ENCODE data around the gene NDFIP2. TPM values are rescaled to one million over a fixed set of nuclear protein-coding genes. Genes with fewer than 3 reads are reported as not detected.

Gene NDFIP2
- total RNA-seq, 2 donors from 2014 or later, result 107 to 152 TPM

DNA sequence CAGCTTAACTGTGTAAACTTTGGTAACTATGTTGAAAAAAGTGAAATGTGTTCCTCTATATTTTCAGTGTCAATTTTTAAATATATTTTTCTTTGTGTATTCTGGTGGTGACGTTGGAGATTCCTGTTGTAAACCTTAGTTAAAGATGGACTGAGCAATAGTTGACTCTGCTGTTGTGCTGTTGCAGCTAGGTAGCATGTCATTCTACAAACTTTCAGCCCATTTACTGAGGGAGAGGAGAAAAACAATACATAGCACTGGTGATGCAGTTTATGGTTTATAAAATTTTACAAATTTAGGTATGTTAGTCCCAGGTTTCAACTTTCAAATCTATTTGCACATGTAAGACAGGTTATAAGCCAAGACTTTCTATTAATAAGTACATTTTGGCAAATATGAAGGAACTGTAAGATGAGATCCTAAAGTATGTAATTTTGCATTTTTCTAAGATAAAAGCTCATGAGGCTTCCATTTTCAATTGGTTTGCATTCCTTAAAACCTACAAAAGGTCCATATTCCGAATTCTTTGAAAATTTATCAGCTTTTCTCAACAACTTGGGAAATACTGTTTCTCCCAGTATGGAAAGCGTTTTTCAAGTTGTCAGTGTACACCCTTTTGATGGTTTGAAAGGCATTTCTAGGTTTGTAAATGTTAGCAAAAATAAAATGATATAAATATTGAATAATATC is 1.5 kb downstream of the NDFIP2 start:
- Mint-ChIP-seq H3K27ac (peak overlapping the region; percentile 98), H3K36me3 (peaks cover 8 to 20% of the 10 kb centered on the region in 2 donors), H3K9me3 (no peaks in the 10 kb centered on the region)
- no peak for DNase-seq (ENCODE audit: low spot score in 2 of 2)
- ATAC-seq, result no peak

DNA sequence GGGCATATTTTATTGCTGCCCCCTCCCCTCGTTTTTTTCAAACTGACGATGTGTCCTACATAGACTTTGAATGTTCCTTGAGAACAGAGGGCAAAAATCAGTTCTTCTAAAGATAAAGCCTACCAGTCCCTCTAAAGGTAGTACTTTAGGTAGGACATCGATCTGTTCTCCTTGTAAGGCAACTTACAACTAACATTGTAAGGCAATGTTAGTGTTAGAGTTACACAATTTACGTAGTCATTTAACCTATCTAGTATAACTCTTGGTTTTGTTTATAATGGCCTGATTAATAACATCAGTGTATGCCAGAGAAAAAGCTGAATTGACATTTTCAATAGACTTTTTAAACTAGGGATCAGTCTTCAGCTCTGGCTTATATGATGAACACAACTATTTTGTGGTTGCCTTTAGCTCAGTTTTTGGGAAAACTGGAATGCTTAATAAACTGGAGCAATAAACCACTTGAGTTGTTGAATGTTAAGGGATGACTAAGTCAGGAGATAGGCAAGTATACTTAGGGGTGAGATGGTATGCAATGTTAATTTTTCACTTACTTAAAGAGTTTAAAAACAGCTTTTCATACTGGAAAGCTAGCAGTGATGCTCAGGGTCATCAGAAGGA is 2.2 kb downstream of the NDFIP2 start:
- Mint-ChIP-seq H3K36me3 (peaks cover 8 to 26% of the 10 kb centered on the region in 2 donors), H3K27ac (peak overlapping the region; percentile 89 to 98), H3K9me3 (no peaks in the 10 kb centered on the region)
- DNase-seq (ENCODE audit: low spot score in 2 of 2), result no peak
- ATAC-seq, result no peak

DNA sequence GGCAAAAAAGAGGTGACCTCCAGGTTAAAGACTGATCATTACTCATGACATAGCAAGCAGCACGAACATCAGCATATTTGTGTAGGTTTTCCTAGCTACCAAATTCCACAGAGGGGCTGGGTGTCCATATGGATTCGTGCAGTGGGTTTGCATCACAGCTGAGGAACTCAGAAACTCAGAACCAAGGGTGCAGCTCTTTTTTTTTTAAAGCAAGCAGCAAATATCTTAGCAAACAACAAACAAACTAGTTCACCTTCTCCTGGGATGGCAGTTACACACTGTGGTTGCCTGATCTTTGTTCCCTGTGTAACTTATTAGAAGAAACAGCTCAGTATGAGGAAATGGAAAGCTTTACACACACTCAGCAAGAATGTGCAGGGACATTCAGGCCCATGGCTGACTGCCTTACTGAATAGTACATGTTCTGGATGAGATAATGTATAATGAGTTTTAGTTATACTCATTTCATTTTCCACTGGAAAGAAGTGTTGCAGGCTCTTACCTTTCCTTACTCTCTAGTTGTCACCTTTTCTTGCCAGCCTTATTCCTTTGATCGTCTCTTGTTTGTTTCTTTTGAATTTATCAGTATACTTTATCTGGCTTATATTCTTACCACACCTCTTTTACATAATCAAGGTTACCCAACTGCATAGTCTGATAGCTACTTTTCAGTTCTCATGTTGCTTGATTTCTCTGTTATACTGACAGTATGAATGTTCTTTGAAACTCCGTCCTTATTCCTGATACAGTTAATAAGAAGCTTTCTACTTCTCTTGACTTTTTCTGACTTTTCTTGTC is 4.3 kb downstream of the NDFIP2 start:
- Mint-ChIP-seq H3K27ac (peak overlapping the region; percentile 91 to 98), H3K36me3 (peaks cover 20 to 39% of the 10 kb centered on the region in 2 donors), H3K9me3 (peaks cover 8 to 9% of the 10 kb centered on the region in 2 donors)
- ATAC-seq (peak; percentile 25 to 40), DNase-seq (ENCODE audit: low spot score in 2 of 2) (no peak)

DNA sequence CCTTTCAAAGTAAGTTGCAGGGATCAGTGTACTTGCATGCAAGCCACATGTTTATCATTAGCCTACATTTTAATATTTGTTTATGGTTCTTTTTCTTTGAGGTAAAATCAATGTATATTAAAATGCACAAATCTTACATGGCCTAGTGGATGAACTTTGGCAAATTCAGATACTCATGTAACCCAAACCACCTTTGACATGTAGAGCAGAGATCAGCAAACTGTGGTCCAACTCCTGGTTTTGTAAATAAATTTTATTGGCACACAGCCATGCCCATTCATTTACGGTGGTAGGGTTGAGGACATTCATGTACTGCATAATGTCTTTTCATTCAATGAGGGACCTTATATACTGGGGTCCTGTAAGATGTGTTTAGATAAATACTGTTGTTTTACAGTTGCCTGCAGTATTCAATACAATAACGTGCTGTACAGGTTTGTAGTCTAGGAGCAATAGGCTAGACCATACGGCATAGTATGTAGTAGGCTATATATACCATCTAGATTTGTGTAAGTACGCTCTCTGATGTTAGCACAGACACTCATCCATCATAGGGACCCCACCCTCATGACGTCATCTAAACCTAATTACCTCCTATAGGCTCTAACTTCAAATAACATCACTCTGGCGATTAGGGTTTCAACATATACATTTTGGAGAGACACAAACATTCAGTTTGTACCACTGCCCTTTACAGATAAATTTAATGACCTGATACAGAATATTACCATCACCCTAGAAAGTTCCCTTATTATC is 5.7 kb downstream of the NDFIP2 start:
- H3K36me3 Mint-ChIP-seq, result peaks cover 24 to 39% of the 10 kb centered on the region in 2 donors
- DNase-seq (ENCODE audit: low spot score in 2 of 2) (no peak), ATAC-seq (no peak)
- H3K9me3 Mint-ChIP-seq, result peaks cover 8 to 9% of the 10 kb centered on the region in 2 donors
- H3K27ac Mint-ChIP-seq, result peak overlapping the region; percentile 98

DNA sequence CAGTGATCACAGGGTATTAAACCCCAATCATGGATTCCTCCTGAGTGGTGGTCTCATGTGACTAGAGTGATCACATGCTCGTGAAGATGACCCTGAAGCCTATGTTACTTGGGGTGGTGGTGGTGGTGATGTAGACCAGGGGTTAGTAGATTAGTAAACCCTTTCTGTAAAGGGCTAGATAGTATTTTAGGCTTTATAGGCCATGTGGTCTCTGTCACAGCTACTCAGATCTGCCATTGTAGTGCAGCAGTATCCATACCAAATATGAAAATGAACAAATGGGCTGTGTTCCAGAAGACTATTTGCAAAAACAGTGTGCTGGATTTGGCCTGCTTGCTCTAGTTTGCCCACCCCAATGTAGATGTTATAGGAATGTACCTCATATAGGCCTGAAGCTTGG is 9.4 kb downstream of the NDFIP2 start:
- peaks cover 22 to 45% of the 10 kb centered on the region in 2 donors for H3K36me3 Mint-ChIP-seq
- DNase-seq (ENCODE audit: low spot score in 2 of 2) (no peak), ATAC-seq (no peak)
- peak overlapping the region; percentile 26 to 98 for H3K27ac Mint-ChIP-seq
- peaks cover 8 to 9% of the 10 kb centered on the region in 2 donors for H3K9me3 Mint-ChIP-seq

DNA sequence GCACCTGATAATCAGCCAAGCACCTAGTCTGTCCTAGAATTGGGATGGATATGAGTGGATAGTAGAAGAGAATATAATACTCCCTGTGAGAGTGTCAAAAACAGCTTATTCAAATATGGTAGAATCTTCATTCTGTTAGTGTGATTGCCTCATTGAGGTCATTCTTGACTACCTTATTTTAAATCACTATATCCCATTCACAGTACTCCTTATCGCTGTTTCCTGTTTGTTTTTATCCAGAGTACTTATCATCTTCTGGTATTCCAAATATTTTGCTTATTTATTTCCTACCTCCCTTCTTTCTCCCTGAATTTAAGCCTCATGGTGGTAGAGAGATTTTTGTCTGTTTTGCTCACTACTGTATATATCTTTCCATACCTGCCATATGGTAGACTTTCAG is 9.9 kb downstream of the NDFIP2 start:
- Mint-ChIP-seq H3K36me3 (peaks cover 22 to 43% of the 10 kb centered on the region in 2 donors), H3K9me3 (peaks cover 8 to 9% of the 10 kb centered on the region in 2 donors), H3K27ac (peak overlapping the region in 1 of 2 donors; percentile 98)
- DNase-seq (ENCODE audit: low spot score in 2 of 2) (no peak), ATAC-seq (no peak)

DNA sequence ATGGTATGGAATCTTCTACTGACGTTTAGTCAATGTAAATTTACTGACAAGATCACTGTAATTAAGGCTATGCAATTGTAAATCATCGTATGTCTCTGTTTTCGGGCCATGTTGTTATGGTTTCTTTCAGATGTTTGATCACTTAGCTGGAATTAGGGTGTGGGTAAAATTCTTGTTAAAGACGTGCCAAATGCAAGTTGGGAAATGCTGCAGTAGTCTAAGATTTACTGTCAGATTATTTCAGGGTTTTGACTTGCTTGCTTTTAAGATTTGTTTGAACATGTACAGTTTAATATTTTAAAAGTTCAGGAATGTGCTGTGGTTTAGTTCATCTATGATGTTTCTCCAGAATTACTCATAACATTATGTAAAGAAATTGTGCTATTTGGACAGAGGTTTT is 10.8 kb downstream of the NDFIP2 start:
- ATAC-seq, result peak; percentile 8 to 14
- H3K9me3 Mint-ChIP-seq, result peaks cover 8 to 9% of the 10 kb centered on the region in 2 donors

DNA sequence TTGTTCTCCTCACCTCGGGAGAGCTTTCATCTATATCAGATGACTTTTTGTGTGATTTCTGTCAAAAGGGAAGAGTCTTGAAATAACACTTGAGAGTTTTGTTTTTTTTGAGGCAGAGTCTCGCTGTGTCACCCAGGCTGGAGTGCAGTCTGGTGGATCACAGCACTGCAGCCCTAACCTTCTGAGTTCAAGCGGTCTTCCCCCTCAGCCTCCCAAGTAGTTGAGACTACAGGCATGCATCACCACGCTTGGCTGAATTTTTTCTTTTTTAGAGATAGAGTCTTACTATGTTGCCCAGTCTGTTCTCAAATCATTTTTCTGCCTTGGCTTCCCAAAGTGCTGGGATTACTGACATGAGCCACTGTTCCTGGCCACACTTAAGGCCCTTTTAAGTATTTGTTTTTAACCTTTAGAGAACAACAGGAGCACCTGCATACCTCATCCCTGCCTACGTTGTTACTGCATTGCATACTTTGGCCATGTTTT is 11.4 kb downstream of the NDFIP2 start:
- Mint-ChIP-seq H3K36me3 (peaks cover 22 to 34% of the 10 kb centered on the region in 2 donors), H3K9me3 (peaks cover 8 to 9% of the 10 kb centered on the region in 2 donors), H3K27ac (peak overlapping the region; percentile 75 to 98)
- DNase-seq (ENCODE audit: low spot score in 2 of 2) (peak in 1 of 2 donors; percentile 66), ATAC-seq (peak; percentile 88 to 97)

More for the DNA sequence above, 10.8 kb downstream of the NDFIP2 start:
- DNase-seq (ENCODE audit: low spot score in 2 of 2), result no peak
- Mint-ChIP-seq H3K27ac (peak overlapping the region; percentile 75 to 98), H3K36me3 (peaks cover 22 to 40% of the 10 kb centered on the region in 2 donors)

DNA sequence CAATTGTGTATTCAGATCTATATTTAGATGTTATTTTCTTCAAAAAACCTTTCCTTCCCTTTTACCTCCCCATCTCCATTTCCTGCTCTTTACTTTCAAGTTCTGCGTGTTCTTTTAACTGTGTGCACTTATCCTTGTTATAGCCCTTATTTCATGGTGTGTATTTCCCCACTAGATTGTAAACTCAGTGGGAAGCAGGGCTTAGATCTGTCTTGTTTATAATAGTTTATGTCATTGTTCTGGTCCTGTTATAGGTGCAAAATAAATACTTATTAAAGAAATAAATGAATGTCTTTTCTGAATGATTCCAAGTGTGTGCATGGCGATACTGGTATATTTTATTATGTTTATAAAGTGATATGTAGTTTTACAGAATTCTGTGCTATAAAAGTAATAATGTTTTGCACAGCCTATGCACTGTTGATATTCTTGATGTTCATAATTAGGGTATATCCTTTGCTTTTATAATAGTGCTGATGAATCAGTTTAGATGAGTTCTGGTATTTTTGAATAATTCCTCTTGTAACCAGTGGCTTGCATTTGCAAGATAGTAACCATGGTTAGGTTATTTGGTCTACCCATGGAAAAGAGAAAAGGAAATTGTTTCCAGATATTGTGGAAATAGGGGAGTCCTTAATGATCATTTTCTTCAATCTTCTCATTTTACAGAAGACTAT is 12.1 kb downstream of the NDFIP2 start:
- peaks cover 9 to 12% of the 10 kb centered on the region in 2 donors for H3K9me3 Mint-ChIP-seq
- H3K27ac Mint-ChIP-seq, result peak overlapping the region; percentile 75 to 98
- peaks cover 28 to 33% of the 10 kb centered on the region in 2 donors for H3K36me3 Mint-ChIP-seq
- DNase-seq (ENCODE audit: low spot score in 2 of 2) (no peak), ATAC-seq (no peak)

DNA sequence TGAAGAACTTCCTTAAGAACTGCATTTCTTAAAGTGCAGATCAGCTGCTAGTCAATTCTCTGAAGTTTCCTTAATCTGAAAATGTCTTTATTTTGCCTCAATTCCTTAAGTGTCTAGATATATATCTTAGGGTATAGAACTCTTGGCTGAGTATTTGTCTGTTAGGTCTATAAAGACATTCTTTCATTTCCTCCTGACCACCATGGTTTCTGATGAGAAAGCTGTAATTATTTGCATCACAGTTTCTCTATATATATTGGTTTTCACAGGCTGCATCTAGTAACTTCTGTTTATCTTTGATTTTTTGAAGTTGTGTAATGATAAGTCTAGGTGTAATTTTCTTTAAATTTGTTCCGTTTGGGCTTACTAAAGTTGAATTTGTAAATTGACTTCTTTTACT is 15.2 kb downstream of the NDFIP2 start:
- Mint-ChIP-seq H3K9me3 (peaks cover 0 to 4% of the 10 kb centered on the region in 2 donors), H3K36me3 (peaks cover 16 to 50% of the 10 kb centered on the region in 2 donors), H3K27ac (peak overlapping the region in 1 of 2 donors; percentile 72)

DNA sequence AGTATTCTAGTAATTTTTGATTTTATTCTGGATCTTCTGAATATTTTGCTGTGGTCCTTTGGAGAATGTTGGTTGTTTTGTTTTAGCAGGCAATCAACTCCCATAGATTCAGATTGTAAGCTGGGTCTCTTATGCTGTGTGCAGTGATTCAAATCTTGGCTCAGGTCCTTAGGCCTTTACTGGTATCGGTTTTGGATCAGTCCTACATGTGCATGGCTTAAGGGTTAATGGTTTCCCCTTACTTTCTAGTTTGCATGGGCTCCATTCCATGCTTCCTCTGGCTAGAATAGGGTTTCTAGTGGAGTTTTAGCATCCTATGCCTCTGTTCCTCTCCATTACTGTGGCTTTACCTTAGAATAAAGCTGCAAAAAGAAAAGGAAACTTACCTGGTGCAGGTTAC is 16.1 kb downstream of the NDFIP2 start:
- H3K9me3 Mint-ChIP-seq, result peaks cover 0 to 4% of the 10 kb centered on the region in 2 donors
- peaks cover 10 to 52% of the 10 kb centered on the region in 2 donors for H3K36me3 Mint-ChIP-seq
- ATAC-seq (no peak), DNase-seq (ENCODE audit: low spot score in 2 of 2) (no peak)
- H3K27ac Mint-ChIP-seq, result peak overlapping the region in 1 of 2 donors; percentile 65

More for the DNA sequence above, 15.2 kb downstream of the NDFIP2 start:
- DNase-seq (ENCODE audit: low spot score in 2 of 2) (no peak), ATAC-seq (no peak)

DNA sequence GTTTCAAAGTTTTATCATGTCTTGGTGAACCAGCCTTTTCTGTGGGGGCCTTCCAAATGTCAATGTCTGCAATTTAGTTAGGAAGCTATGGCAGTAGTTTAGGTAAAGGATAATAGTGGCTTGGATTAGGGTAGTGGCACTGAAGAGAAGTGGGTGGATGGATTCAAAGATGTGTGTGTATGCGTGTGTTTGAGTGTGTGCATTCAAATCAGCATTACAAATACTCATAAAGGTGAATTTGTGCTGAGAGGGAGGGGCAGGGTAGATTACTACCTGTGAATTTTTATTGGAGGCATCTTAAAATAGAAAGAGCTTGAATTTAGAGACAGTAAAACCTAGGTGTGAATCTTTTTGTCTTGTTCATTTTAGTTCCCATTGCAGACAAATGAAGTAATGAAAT is 16.9 kb downstream of the NDFIP2 start:
- peaks cover 10 to 59% of the 10 kb centered on the region in 2 donors for H3K36me3 Mint-ChIP-seq
- peak overlapping the region; percentile 0 to 65 for H3K27ac Mint-ChIP-seq
- no peak for ATAC-seq

DNA sequence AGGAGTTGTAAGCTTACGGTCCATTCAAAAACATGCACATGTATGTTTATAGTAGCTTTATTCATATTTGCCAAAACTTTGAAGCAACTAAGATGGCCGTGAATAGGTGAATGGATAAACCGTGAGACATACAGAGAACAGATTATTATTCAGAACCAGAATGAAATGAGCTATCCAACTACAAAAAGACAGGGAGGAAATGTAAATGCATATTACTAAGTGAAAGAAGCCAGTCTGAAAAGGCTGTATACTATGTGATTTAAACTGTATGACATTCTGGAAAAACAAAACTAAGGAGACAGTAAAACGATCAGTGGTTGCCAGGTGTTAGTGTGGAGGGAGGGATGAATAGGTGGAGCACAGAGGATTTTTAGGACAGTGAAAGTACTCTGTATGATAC is 19.9 kb downstream of the NDFIP2 start:
- H3K36me3 Mint-ChIP-seq, result peaks cover 14 to 55% of the 10 kb centered on the region in 2 donors
- H3K27ac Mint-ChIP-seq, result peak overlapping the region; percentile 91
- peaks cover 0 to 4% of the 10 kb centered on the region in 2 donors for H3K9me3 Mint-ChIP-seq
- ATAC-seq (peak; percentile 51 to 83), DNase-seq (ENCODE audit: low spot score in 2 of 2) (no peak)

More for the DNA sequence above, 16.9 kb downstream of the NDFIP2 start:
- DNase-seq (ENCODE audit: low spot score in 2 of 2), result no peak
- peaks cover 0 to 4% of the 10 kb centered on the region in 2 donors for H3K9me3 Mint-ChIP-seq

DNA sequence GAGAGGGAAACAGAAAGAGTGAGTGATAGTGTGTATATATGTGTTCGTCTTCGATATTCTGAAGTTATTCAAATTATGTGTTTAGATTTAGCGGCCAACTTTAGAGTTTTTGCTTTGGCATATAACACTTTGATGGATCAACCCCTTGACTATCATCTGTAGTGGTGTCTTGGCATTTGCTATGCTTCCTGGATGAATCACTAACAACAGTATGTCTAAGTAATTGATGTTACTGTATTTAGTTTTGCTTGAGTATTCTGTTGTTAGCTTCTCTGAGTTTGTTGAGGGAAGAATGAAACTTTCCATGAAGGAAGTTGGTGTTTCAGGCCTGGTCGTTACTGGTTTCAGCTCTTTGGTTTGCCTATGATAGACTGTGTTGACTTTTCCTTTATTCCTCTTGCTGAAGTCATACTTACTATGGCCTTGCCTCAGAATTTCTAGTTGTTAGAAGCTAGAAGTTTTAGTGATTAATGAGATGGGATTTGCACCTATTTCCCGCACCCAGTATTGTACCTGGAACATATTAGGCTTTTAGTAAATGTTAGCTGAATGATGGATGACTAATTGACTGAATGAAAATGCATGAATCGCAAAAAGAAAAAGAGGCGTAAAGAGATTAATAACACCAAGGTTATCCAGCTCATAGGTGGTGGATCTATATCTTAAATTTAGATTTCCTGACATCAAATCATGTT is 20.7 kb downstream of the NDFIP2 start:
- peak overlapping the region; percentile 91 for H3K27ac Mint-ChIP-seq
- peaks cover 0 to 4% of the 10 kb centered on the region in 2 donors for H3K9me3 Mint-ChIP-seq
- peaks cover 14 to 55% of the 10 kb centered on the region in 2 donors for H3K36me3 Mint-ChIP-seq
- DNase-seq (ENCODE audit: low spot score in 2 of 2), result no peak
- ATAC-seq, result peak; percentile 74 to 82

All from activated naive CD4-positive, alpha-beta T cell treated with anti-CD3 and anti-CD28 coated beads, Interleukin-2, amount 50 U/mL, for 72 hours (primary cell).